Measurements from ENCODE around the gene IGFL1. TPM values are rescaled to one million over a fixed set of nuclear protein-coding genes. Genes with fewer than 3 reads are reported as not detected.

IGFL1 gene
- total and polyA plus RNA-seq, 2 of the 8 experiments (the other 6 are each of a cell fraction or from before 2014, with no cell fraction given): not detected

- TF ChIP-seq KDM1A (IDR thresholded peaks at IDR 0.05; ENCODE audit: borderline replicate concordance, low read length) (no peak), GTF2F1 (IDR thresholded peaks at IDR 0.05; ENCODE audit: borderline replicate concordance, low read depth, low read length) (no peak), CHD1 (IDR thresholded peaks at IDR 0.05; ENCODE audit: low read depth, low read length) (no peak), BRCA1 (IDR thresholded peaks at IDR 0.05; ENCODE audit: low read depth, low read length) (no peak), CTBP2 (IDR thresholded peaks at IDR 0.05; ENCODE audit: borderline replicate concordance, insufficient read depth, insufficient read length, low read length) (no peak), MAFK (IDR thresholded peaks at IDR 0.05; ENCODE audit: low read depth, low read length) (no peak), RAD21 (IDR thresholded peaks at IDR 0.05 in 1 of 2, conservative IDR thresholded peaks at IDR 0.05 in 1 of 2; ENCODE audit: low read depth in 2 of 2, low read length in 2 of 2) (no peak), CHD2 (IDR thresholded peaks at IDR 0.05; ENCODE audit: low read length) (no peak), NANOG (IDR thresholded peaks at IDR 0.05; ENCODE audit: insufficient read depth, low read depth, low read length, poor library complexity, severe bottlenecking) (no peak), CBX5 (IDR thresholded peaks at IDR 0.05; ENCODE audit: low read depth, low read length) (no peak)
Observed at GRCh38 chr19:46198756-46199155, 30.8 kb upstream of the IGFL1 start (continued).

Data from H1 (cell line).